Stimulated activated CD4-positive, alpha-beta T cell treated with anti-CD3 and anti-CD28 coated beads, Interleukin-2, amount 100 ng/mL, for 4 hours (primary cell): Measurements from ENCODE around the gene GDI1.

Experiments
- DNase-seq: peaks from one replicate; pipeline ENCODE4 v3.0.0-alpha.2; 2020; ENCODE audit warnings: low read depth

GDI1 gene

GRCh38 chrX:154482786-154483185 lies 45.8 kb downstream of the GDI1 start:
- DNase-seq: no peak

- DNase-seq: no peak
Measured at GRCh38 chrX:154483325-154483724, 46.4 kb downstream of the GDI1 start.

DNA sequence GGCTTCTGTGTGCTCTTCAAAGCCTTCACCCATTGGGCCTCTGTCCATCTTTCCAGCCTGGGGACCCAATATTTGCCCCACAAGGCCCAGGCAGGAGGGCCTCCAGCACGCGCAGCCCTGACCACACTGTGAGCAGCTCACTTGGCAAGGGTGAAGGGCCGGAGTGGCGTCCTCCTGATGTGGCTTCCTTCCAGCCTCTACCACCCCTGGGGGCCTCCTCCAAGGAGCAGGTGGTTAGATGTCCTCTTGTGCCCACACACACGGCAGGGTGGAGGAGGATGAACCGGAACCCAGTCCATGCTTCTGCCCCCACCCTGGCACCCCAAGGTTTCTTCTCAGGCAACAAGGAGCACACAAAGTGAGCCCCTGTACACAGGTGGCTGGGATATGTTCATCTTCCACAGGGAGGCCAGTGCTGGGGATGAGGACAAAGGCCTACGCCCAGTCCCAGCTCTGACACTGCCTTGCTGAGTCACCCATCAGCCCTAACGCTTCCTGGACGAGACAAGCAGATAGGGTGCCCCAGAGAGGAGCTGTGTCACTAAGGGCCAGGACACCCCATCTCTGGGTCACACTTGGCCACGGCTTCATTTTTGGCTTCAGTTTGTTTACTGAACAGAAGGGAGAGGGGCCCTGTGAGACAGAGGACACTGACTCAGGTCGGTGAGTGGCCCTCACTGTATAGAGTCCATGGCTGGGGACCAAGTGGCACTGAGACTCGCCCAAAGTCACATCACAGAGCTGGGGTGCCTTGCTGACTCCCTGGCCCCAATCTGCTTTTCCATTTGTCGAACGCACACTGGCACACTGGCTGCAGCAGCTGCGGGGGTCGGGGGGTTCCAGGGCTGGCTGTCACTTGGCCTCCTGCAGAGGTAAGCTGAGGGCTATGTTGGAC lies 47.5 kb downstream of the GDI1 start:
- DNase-seq: no peak

DNA sequence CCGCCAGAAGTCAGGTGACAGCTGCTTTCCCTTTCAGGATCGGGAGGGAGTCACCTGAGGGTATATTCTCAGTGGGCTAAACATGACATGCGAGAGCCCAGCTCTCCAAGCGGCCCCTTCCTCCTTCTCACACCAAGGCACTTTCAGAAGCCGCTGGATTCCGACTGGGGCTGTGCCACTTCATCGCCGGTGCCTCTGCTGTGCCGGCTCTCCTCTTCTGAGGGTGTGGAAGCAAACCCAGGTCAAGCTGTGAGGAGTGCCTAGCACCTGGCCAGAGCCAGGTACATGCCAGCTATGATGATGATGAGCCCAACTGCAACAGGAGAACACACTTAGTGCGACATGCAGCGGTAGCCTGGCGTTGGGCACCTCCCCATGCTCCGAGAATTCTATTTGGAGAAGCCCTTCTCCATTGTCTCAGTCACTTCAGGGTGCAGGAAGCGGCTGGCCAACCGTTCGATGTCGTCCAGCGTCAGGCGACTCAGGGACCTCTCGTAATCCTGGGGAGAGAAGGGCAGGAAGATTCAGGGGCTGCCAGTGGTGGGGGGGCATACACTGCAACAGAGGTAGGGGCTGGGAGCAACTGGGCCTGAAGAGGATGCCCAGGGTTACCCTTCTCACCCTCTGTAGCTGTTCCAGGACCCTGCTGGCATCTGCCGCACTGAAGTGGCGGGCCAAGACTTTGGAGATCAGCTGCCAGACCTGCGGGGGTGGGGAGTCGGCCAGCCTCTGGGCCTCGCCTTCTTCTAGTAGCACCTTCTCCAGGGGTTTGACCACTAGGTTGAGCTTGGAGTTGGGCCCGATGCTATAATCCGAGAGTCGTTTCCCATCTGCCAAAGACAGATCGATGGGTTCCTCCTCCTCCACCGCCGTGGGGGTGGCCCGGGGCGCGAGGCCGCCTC lies 48.4 kb downstream of the GDI1 start:
- DNase-seq: no peak

DNA sequence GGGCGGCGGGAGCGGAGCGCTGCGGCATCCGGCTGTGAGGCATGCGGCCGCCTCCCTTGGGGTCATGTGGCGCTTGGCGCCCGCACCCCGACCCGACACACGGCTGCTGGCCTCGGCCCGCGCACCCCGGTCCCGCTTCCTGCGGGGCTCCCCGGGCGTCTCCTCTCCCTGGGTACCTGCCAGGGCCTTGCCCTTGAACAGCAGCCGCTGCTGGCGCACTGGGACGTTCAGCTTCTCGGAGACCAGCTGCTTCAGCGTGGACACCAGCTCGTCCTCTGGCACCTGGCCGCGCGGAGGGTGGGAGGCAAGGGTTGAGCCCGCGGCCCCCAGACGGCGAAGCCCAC lies 49.1 kb downstream of the GDI1 start:
- DNase-seq: no peak

DNA sequence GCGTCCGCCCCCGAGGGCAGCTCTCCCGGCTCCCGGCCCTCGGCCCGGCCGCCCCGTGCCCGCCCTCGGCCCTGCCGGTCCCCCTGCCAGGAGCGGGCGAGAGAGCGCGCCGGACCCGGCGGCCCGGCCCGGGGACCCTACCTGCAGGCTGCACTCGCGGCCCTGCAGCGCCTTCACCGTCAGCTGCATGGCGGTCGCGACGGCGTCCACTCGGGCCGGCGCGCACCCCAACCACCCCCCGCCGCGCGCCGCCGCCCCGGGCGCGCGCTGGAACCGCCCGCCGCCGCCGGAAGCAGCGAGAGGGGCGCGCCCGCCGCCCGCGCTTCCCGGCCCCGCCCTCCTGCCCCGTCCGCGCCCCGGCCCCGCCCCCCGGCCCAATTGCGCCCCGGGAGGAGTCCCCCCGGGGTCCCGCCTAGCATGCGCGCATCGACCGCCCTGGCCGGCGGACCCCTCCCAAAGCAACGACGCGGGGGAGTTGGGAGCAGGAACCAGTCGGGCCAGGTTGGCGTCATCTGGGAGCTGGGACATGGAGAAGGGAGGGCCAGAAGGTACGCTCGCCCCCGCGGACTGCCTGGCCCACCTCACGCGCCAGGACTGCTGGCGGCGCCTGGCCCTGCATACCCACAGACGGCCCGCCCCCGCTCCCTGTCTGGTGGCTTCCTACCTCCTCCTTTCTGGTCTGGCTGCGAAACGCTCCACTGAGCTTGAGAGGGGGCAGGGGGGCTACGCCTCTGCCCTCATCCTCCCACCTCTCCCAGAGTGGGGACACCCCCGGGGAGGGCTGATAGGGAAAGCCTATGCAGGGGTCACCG lies 49.6 kb downstream of the GDI1 start, which contains the start of gene UBL4A:
UBL4A (minus strand) TSS at position 220 of the 812 bp plus-strand sequence; CDS start at position 189, 31 bp downstream.
- no peak for DNase-seq

DNA sequence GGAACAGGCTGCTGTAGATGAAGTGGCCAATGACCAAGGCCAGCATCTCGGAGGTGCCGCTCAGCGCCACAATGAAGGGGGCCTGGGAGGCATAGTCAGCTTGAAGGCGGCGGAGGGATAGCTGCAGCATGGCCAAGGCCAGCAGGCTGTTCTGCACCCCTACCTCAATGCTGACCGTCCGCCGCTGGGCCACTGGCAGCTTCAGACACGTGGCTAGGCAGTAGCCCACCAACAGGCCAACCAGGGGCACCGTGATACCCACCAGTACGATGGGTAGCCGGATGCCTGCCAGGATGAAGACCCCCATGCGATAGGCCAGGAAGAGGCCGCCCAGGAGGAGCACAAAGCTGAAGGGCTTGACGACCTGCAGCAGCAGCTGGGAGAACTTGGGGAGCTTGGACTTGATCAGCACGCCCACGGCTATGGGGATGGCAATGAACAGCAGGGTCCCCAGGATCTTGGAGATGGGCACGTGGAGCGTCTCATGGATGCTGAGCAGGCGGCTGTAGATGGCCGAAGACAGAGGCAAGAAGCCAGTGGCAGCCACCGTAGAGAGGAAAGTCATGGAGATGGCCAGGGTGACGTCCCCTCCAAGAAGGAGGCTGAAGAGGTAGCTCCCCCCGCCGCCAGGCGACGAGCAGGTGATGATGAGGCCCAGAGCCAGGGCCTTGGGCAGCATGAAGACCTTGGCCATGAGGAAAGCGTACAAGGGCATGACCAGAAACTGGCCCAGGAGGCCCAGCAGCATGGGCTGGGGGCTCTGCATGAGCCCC lies 50.8 kb downstream of the GDI1 start:
- DNase-seq: no peak

DNA sequence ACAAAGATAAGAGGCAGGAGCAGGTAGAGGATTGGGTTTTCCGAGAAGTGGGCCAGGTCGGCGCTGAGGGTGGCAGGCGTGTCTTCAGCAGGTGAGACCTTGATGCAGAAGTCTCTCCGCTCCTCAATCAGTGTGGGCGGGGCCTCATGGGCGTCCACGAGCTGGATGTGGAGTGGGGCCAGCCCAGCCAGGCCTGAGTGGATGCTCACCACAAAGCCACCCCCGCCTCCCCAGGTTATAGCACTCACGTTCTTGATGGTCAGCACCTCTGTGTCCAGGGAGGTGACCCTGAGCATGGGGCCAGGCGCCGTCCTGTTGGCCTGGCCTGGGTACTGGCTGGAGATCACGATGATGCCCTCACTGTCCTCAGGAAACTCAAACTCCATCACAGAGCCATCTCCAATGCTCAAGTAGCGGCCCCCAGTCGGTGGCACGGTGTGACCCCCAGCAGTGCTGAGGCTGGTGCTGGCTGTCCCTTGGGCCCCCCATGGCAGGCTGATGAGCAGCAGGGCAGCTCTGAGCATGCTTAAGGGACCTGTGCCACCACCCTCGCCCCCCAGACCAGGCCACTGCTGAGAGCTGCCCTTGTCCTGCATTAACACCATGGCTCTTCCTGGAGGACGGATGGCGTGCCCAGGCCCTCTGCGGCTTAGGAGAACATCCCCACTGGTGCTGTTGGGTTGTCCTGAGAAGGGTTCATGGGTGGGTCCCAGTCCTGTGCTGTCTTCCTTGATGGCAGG lies 51.6 kb downstream of the GDI1 start:
- DNase-seq: no peak

DNA sequence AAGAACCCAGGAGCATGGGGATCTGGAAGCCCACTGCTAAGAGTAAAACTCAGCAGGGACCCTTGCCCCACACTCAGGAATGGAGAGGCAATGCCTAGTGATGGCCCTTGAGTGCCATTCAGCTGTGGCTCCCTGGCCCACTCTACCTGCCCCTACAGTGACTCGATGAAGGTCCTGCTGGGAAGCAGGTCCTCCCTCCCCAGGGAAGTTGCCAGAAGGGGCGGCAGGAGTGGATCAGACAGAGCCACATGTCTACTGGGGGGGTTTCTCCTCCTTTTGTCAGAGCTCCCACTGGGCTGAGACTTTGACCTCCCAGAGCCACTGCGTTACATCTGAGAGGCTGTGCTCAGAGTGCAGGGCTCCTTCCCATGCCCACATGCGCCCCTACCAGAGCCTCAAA lies 52.2 kb downstream of the GDI1 start:
- DNase-seq: no peak

- no peak for DNase-seq
Measured at GRCh38 chrX:154490021-154490413, 53.1 kb downstream of the GDI1 start.

GRCh38 chrX:154490414-154491083 lies 53.6 kb downstream of the GDI1 start, which contains the start of gene SLC10A3:
SLC10A3 (minus strand) TSS chrX:154490629; CDS start chrX:154488940, 1,689 bp downstream.
- peak; percentile 80 for DNase-seq
